NCI-H128 (cell line): ENCODE data around the gene IL32.

Experiments used
- DNase-seq: peaks from one replicate; lab custom pipeline; 2025; ENCODE audit not compliant: unreplicated experiment; lab: John Stamatoyannopoulos, UW

IL32 gene

DNA sequence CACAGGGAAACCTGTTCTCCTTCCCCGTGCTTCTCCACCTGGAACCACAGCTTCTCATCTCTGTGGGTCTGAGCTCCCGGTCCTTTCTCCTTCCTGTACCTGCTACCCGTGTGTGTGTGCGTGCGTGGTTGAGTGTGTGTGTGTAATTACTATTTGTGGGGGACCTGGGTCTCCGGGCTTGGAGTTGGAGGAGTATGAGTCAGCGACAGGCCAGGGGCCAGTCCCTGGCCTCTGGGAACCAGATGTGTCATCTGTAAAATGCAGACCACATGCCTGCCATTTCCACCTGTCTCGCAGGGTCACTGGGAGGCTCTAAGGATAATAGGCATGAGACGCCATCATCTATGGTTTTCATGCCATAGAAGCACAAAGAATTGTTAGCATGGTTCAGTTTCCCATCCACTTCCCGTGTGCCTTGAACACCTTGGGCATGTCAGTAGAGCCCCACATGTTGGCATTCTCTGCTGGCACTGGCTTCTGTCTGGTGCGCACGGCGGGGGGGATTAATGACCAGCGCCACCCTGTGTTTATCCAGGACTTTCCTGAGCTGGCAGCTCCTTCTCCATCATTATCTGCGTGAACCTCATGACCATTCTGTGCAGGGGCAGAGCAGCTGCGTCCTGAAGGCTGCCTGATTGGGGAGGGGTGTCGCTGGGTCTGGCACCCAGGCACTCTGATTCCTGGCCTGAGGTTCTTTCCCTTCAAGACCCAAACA is 48.5 kb downstream of the IL32 start:
- DNase-seq = no peak

DNA sequence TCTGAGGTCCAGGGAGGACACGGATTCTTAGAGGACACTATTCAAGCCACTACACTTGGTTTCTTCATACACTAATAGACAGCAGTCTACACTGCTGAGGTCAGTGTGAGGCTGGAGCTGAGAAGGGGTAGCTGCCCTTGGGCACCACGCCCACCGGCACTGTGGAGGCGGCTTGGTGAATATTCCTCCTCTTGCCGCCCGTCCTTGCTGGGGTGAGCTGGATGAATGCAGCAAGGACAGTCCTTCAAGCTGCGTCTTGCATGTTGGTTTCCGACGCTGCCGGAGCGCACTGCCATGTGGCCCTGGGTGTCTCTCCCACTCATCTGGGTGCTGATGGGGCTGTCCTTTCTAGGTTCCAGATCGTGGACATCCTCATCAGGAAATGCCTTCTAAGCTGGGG is 49.6 kb downstream of the IL32 start:
- DNase-seq = no peak

DNA sequence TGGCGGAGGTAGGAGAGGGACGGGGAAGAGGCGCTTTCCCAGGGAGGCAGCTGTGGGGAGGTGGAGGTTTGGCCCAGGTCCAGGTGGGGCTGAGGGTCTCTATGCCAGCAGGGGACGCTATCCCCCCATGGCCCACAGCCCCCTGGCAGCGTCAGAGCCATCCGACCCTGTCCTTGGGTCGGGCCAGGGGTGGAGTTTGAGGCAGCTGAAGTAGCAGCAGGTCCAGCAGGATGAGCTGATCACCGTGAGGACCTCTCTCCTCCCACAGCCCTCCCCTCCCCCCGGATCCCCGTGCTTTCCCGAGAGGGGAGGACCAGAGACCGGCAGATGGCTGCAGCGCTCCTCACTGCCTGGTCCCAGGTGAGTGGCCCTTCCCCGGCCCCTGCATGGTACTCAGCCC is 50.1 kb downstream of the IL32 start:
- no peak for DNase-seq

GRCh38 chr16:3118204-3118790 is 52.9 kb downstream of the IL32 start:
- no peak for DNase-seq

DNA sequence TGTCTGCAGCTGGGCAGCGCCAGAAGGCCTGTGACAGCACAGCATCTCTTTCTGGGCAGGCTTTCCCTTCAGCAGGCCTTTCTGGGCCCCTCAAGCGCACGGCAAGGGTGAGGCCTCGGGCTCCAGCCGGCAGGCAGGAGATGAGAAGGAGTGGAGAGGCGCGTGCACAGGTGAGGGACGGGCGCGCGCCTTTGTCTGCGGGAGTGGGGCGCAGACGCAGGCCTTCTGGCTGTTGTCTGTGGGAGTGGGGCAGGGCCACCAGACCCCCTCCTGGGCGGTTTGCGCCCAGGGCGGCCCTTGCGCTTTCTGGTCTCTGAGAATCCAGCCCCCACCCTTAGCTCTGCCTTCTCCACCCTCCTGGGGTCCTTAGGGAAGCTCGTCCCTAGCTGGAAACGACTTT is 53.4 kb downstream of the IL32 start:
- no peak for DNase-seq
